HG02610 (cell line): Measurements from ENCODE around the gene MBTPS2.

ENCODE experiments used
- ATAC-seq: cut with Tn5 transposase; IDR thresholded peaks from one replicate; pipeline ENCODE4 v1.9.1; 2021; ENCODE audit warnings: mild to moderate bottlenecking, moderate library complexity; ENCODE audit not compliant: unreplicated experiment

MBTPS2 gene

GRCh38 chrX:21932292-21933002 lies 93.0 kb downstream of the MBTPS2 start:
- ATAC-seq: no peak

GRCh38 chrX:21933077-21933476 lies 93.7 kb downstream of the MBTPS2 start:
- ATAC-seq: no peak

DNA sequence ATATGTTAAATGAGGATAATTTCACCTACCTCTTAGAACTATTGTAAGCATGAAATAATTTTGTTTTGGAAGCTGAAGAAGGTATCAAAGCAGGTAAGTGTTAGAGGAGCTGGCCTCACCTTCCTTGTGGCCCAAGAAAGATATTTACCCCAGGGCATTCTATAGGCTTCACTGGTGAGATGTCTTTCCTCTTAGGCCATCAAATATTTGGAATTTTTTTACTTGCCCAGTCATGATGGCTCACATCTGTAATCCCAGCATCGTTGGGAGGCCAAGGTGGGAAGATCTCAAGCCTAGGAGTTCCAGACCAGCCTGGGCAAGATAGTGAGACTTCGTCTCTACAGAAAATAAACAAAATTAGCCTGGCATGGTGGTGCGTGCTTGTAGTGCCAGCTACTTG lies 95.0 kb downstream of the MBTPS2 start:
- no peak for ATAC-seq
